ENCODE data around the gene RAB10. TPM values are rescaled to one million over a fixed set of nuclear protein-coding genes. Genes with fewer than 3 reads are reported as not detected.
"Not testable (repeated sequence)": the region's sequence is repeated elsewhere in the genome, so short reads cannot be mapped to it uniquely, and the experiment has no call there.

RAB10 gene
- total and polyA plus RNA-seq, 5 donors: 53.0 to 103 (median 95.2) TPM

GRCh38 chr2:26016012-26016705 lies 17.7 kb upstream of the RAB10 start:
- WGBS: 86% methylated on average over 13 of the region's 13 CpGs
- H3K27me3 ChIP-seq (ENCODE audit: control insufficient read depth, insufficient read depth): no peaks in the 10 kb centered on the region
- peaks cover 2% of the 10 kb centered on the region for H3K4me1 ChIP-seq (ENCODE audit: control insufficient read depth, insufficient read depth, low read length)
- H3K27ac ChIP-seq (ENCODE audit: low read length): no peak overlapping the region
- no peaks in the 10 kb centered on the region for H3K9me3 ChIP-seq (ENCODE audit: control insufficient read depth, low read length)
- ATAC-seq (no peak), DNase-seq (no peak)
- no peak overlapping the region for H3K4me3 ChIP-seq (ENCODE audit: low read length)
- intact Hi-C loops (cut with DNase I): no loop called here

GRCh38 chr2:26016706-26017045 lies 17.2 kb upstream of the RAB10 start:
- H3K27ac ChIP-seq (ENCODE audit: low read length); H3K27me3 ChIP-seq (ENCODE audit: control insufficient read depth, insufficient read depth); ATAC-seq; H3K4me1 ChIP-seq (ENCODE audit: control insufficient read depth, insufficient read depth, low read length); H3K4me3 ChIP-seq (ENCODE audit: low read length); DNase-seq; intact Hi-C loops (cut with DNase I); H3K9me3 ChIP-seq (ENCODE audit: control insufficient read depth, low read length): not testable (repeated sequence)
- WGBS: 85% methylated on average over 4 of the region's 4 CpGs

GRCh38 chr2:26017464-26018183 lies 16.3 kb upstream of the RAB10 start:
- Histone ChIP-seq H3K4me1 (ENCODE audit: control insufficient read depth, insufficient read depth, low read length) (peaks cover 2% of the 10 kb centered on the region), H3K27me3 (ENCODE audit: control insufficient read depth, insufficient read depth) (no peaks in the 10 kb centered on the region), H3K9me3 (ENCODE audit: control insufficient read depth, low read length) (no peaks in the 10 kb centered on the region), H3K4me3 (ENCODE audit: low read length) (no peak overlapping the region), H3K27ac (ENCODE audit: low read length) (peak overlapping the region; percentile 16)
- no peak for ATAC-seq
- DNase-seq: no peak
- intact Hi-C loops (cut with DNase I): no loop called here
- 93% methylated on average over 5 of the region's 5 CpGs for WGBS

- 37% methylated on average over 3 of the region's 3 CpGs for WGBS
- intact Hi-C loops (cut with DNase I): no loop called here
- DNase-seq (peak; percentile 79 to 83 (median 81)), ATAC-seq (peak; percentile 94 to 99)
- peaks cover 2% of the 10 kb centered on the region for H3K4me1 ChIP-seq (ENCODE audit: control insufficient read depth, insufficient read depth, low read length)
- no peaks in the 10 kb centered on the region for H3K9me3 ChIP-seq (ENCODE audit: control insufficient read depth, low read length)
- no peak overlapping the region for H3K4me3 ChIP-seq (ENCODE audit: low read length)
- peak overlapping the region; percentile 16 for H3K27ac ChIP-seq (ENCODE audit: low read length)
- H3K27me3 ChIP-seq (ENCODE audit: control insufficient read depth, insufficient read depth): no peaks in the 10 kb centered on the region
Measured at GRCh38 chr2:26018184-26019055, 15.5 kb upstream of the RAB10 start.

- no peaks in the 10 kb centered on the region for H3K27me3 ChIP-seq (ENCODE audit: control insufficient read depth, insufficient read depth)
- intact Hi-C loops (cut with DNase I): no loop called here
- no peak for DNase-seq
- no peak for ATAC-seq
- H3K9me3 ChIP-seq (ENCODE audit: control insufficient read depth, low read length): no peaks in the 10 kb centered on the region
- no peak overlapping the region for H3K27ac ChIP-seq (ENCODE audit: low read length)
- peaks cover 2% of the 10 kb centered on the region for H3K4me1 ChIP-seq (ENCODE audit: control insufficient read depth, insufficient read depth, low read length)
- H3K4me3 ChIP-seq (ENCODE audit: low read length): no peak overlapping the region
- WGBS: 76% methylated on average over 4 of the region's 4 CpGs
Measured at GRCh38 chr2:26020231-26020640, 13.6 kb upstream of the RAB10 start.

- ATAC-seq (no peak), DNase-seq (no peak)
- WGBS: 98% methylated on average over 2 of the region's 2 CpGs
- Histone ChIP-seq H3K4me1 (ENCODE audit: control insufficient read depth, insufficient read depth, low read length) (no peaks in the 10 kb centered on the region), H3K9me3 (ENCODE audit: control insufficient read depth, low read length) (no peaks in the 10 kb centered on the region), H3K27ac (ENCODE audit: low read length) (no peak overlapping the region), H3K27me3 (ENCODE audit: control insufficient read depth, insufficient read depth) (no peaks in the 10 kb centered on the region), H3K4me3 (ENCODE audit: low read length) (no peak overlapping the region)
- intact Hi-C loops (cut with DNase I): no loop called here
Measured at GRCh38 chr2:26024260-26024659, 9.6 kb upstream of the RAB10 start.

GRCh38 chr2:26025509-26025908 lies 8.4 kb upstream of the RAB10 start:
- Histone ChIP-seq H3K4me1 (ENCODE audit: control insufficient read depth, insufficient read depth, low read length) (no peaks in the 10 kb centered on the region), H3K9me3 (ENCODE audit: control insufficient read depth, low read length) (no peaks in the 10 kb centered on the region), H3K27ac (ENCODE audit: low read length) (no peak overlapping the region), H3K4me3 (ENCODE audit: low read length) (no peak overlapping the region), H3K27me3 (ENCODE audit: control insufficient read depth, insufficient read depth) (no peaks in the 10 kb centered on the region)
- intact Hi-C loops (cut with DNase I): no loop called here
- DNase-seq: no peak
- no peak for ATAC-seq

GRCh38 chr2:26028083-26028482 lies 5.8 kb upstream of the RAB10 start:
- H3K27me3 ChIP-seq (ENCODE audit: control insufficient read depth, insufficient read depth); ATAC-seq; H3K4me3 ChIP-seq (ENCODE audit: low read length); H3K4me1 ChIP-seq (ENCODE audit: control insufficient read depth, insufficient read depth, low read length); DNase-seq; H3K9me3 ChIP-seq (ENCODE audit: control insufficient read depth, low read length); intact Hi-C loops (cut with DNase I); H3K27ac ChIP-seq (ENCODE audit: low read length): not testable (repeated sequence)
- 95% methylated on average over 16 of the region's 16 CpGs for WGBS

- H3K4me1 ChIP-seq (ENCODE audit: control insufficient read depth, insufficient read depth, low read length); DNase-seq; H3K27me3 ChIP-seq (ENCODE audit: control insufficient read depth, insufficient read depth); H3K9me3 ChIP-seq (ENCODE audit: control insufficient read depth, low read length); intact Hi-C loops (cut with DNase I): not testable (repeated sequence)
- peak; percentile 37 to 58 for ATAC-seq
- 42% methylated on average over 24 of the region's 24 CpGs for WGBS
- Histone ChIP-seq H3K27ac (ENCODE audit: low read length) (peak overlapping the region; percentile 98), H3K4me3 (ENCODE audit: low read length) (peak overlapping the region; percentile 75)
Measured at GRCh38 chr2:26032586-26033269, 1.2 kb upstream of the RAB10 start.

GRCh38 chr2:26033270-26033817 lies 540 bp upstream of the RAB10 start:
- DNase-seq (peak in 2 of 3 donors; percentile 75 to 79), ATAC-seq (peak; percentile 63 to 71)
- intact Hi-C loops (cut with DNase I): no loop called here
- WGBS: under 1% methylated on average over 38 of the region's 38 CpGs
- H3K27ac ChIP-seq (ENCODE audit: low read length): peak overlapping the region; percentile 98
- H3K9me3 ChIP-seq (ENCODE audit: control insufficient read depth, low read length): no peaks in the 10 kb centered on the region
- peak overlapping the region; percentile 75 for H3K4me3 ChIP-seq (ENCODE audit: low read length)
- H3K4me1 ChIP-seq (ENCODE audit: control insufficient read depth, insufficient read depth, low read length): peaks cover 4% of the 10 kb centered on the region
- H3K27me3 ChIP-seq (ENCODE audit: control insufficient read depth, insufficient read depth): no peaks in the 10 kb centered on the region
